ENCODE results near the gene ZNF511.

The ZNF511 gene

DNA sequence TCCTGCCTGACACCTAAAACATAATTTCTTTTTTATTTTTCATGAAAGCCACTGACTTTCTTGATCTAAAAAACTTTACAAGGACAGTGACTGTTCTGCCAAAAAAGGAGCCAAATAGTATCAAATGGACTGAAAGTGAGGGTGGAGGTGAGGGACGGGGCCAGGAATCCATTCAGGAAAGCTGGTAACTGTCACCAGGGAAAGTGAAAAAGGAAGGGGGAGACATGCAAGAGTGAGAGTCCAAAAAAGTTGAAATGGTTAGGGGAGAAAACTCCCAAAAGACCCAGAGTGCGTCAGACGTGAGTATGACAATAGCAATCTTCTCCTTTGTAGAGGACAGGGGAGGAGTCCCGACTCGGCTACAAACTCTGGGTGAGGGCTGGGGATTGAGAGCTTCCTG is 35.5 kb downstream of the ZNF511 start:
- no peaks in the 10 kb centered on the region for H3K4me1 ChIP-seq (ENCODE audit: insufficient read depth, low read length, severe bottlenecking)
- no peak overlapping the region for H3K4me2 ChIP-seq (ENCODE audit: low read length)
- H3K9ac ChIP-seq (ENCODE audit: low read length) = no peak overlapping the region
- no peak overlapping the region for H3K27ac ChIP-seq (ENCODE audit: low read depth, low read length, poor library complexity, severe bottlenecking)
- H3K79me2 ChIP-seq (ENCODE audit: insufficient read depth, low read length) = no peaks in the 10 kb centered on the region
- H3K27me3 ChIP-seq (ENCODE audit: insufficient read depth, low read length) = peaks cover 4% of the 10 kb centered on the region; the same call in 1 of the 2 replicates
- H3K36me3 ChIP-seq (ENCODE audit: insufficient read depth, low read length) = no peaks in the 10 kb centered on the region
- no peaks in the 10 kb centered on the region for H3F3A ChIP-seq (ENCODE audit: insufficient read depth, low read length)
- no peak overlapping the region for H3K4me3 ChIP-seq (ENCODE audit: low read depth, low read length, poor library complexity, severe bottlenecking)
- no peaks in the 10 kb centered on the region for H4K20me1 ChIP-seq (ENCODE audit: insufficient read depth, low read length)
- TF ChIP-seq EZH2 (IDR thresholded peaks at IDR 0.05; ENCODE audit: borderline replicate concordance, low read length) = no peak
- H2AFZ ChIP-seq (ENCODE audit: low read length) = no peak overlapping the region
- H3K9me3 ChIP-seq (ENCODE audit: low read length) = no peaks in the 10 kb centered on the region
- no peaks in the 10 kb centered on the region for H3K9me2 ChIP-seq (ENCODE audit: low read depth, low read length)

DNA sequence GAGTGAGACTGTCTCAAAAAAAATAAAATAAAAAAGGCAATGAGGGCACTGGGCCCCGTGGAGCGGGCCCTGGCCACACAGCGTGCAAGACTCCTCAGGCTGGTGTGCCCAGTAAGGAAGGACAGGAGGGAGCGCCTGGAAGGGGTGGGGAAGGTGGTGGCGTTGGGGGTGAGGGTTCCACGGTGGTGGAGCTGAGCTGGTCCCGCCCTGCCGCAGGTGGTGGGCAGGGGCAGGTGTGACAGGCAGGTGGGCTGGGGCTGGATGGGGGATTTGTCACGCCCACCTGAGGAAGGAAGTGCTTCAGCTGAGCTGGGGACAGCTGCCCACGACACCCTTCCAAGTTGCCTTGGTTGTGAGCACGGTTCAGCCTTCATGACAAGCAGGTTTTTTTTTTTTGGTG is 37.7 kb downstream of the ZNF511 start:
- no peaks in the 10 kb centered on the region for H3K9me3 ChIP-seq (ENCODE audit: low read length)
- H3K36me3 ChIP-seq (ENCODE audit: insufficient read depth, low read length) = no peaks in the 10 kb centered on the region
- no peak for TF ChIP-seq EZH2 (IDR thresholded peaks at IDR 0.05; ENCODE audit: borderline replicate concordance, low read length)
- TF ChIP-seq, protein P1, sequence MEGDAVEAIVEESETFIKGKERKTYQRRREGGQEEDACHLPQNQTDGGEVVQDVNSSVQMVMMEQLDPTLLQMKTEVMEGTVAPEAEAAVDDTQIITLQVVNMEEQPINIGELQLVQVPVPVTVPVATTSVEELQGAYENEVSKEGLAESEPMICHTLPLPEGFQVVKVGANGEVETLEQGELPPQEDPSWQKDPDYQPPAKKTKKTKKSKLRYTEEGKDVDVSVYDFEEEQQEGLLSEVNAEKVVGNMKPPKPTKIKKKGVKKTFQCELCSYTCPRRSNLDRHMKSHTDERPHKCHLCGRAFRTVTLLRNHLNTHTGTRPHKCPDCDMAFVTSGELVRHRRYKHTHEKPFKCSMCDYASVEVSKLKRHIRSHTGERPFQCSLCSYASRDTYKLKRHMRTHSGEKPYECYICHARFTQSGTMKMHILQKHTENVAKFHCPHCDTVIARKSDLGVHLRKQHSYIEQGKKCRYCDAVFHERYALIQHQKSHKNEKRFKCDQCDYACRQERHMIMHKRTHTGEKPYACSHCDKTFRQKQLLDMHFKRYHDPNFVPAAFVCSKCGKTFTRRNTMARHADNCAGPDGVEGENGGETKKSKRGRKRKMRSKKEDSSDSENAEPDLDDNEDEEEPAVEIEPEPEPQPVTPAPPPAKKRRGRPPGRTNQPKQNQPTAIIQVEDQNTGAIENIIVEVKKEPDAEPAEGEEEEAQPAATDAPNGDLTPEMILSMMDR (IDR thresholded peaks at IDR 0.05; ENCODE audit: low read length) = no peak
- H2AFZ ChIP-seq (ENCODE audit: low read length) = no peak overlapping the region
- H3K9me2 ChIP-seq (ENCODE audit: low read depth, low read length) = no peaks in the 10 kb centered on the region
- H3K9ac ChIP-seq (ENCODE audit: low read length) = no peak overlapping the region
- no peak overlapping the region for H3K27ac ChIP-seq (ENCODE audit: low read depth, low read length, poor library complexity, severe bottlenecking)
- H3K27me3 ChIP-seq (ENCODE audit: insufficient read depth, low read length) = peaks cover 8% of the 10 kb centered on the region; the same call in 1 of the 2 replicates
- H3K79me2 ChIP-seq (ENCODE audit: insufficient read depth, low read length) = no peaks in the 10 kb centered on the region
- no peak overlapping the region for H3K4me2 ChIP-seq (ENCODE audit: low read length)
- no peaks in the 10 kb centered on the region for H3K4me1 ChIP-seq (ENCODE audit: insufficient read depth, low read length, severe bottlenecking)
- H3K4me3 ChIP-seq (ENCODE audit: low read depth, low read length, poor library complexity, severe bottlenecking) = no peak overlapping the region
- no peaks in the 10 kb centered on the region for H4K20me1 ChIP-seq (ENCODE audit: insufficient read depth, low read length)
- H3F3A ChIP-seq (ENCODE audit: insufficient read depth, low read length) = no peaks in the 10 kb centered on the region

GRCh38 chr10:133347710-133348517 is 39.2 kb downstream of the ZNF511 start:
- Histone ChIP-seq H3F3A (ENCODE audit: insufficient read depth, low read length) (no peaks in the 10 kb centered on the region), H3K9ac (ENCODE audit: low read length) (no peak overlapping the region), H3K79me2 (ENCODE audit: insufficient read depth, low read length) (no peaks in the 10 kb centered on the region), H3K4me2 (ENCODE audit: low read length) (no peak overlapping the region), H3K9me3 (ENCODE audit: low read length) (no peaks in the 10 kb centered on the region), H3K9me2 (ENCODE audit: low read depth, low read length) (no peaks in the 10 kb centered on the region), H2AFZ (ENCODE audit: low read length) (no peak overlapping the region), H3K27me3 (ENCODE audit: insufficient read depth, low read length) (peaks cover 8% of the 10 kb centered on the region; the same call in 1 of the 2 replicates), H4K20me1 (ENCODE audit: insufficient read depth, low read length) (no peaks in the 10 kb centered on the region), H3K4me3 (ENCODE audit: low read depth, low read length, poor library complexity, severe bottlenecking) (no peak overlapping the region), H3K27ac (ENCODE audit: low read depth, low read length, poor library complexity, severe bottlenecking) (no peak overlapping the region), H3K36me3 (ENCODE audit: insufficient read depth, low read length) (no peaks in the 10 kb centered on the region), H3K4me1 (ENCODE audit: insufficient read depth, low read length, severe bottlenecking) (no peaks in the 10 kb centered on the region)
- no peak for TF ChIP-seq EZH2 (IDR thresholded peaks at IDR 0.05; ENCODE audit: borderline replicate concordance, low read length)
- TF ChIP-seq, protein P1 (IDR thresholded peaks at IDR 0.05; ENCODE audit: low read length) = no peak

Measured in OCI-LY1 (cell line).